Measurements from ENCODE around the gene KSR2.

Gene KSR2

DNA sequence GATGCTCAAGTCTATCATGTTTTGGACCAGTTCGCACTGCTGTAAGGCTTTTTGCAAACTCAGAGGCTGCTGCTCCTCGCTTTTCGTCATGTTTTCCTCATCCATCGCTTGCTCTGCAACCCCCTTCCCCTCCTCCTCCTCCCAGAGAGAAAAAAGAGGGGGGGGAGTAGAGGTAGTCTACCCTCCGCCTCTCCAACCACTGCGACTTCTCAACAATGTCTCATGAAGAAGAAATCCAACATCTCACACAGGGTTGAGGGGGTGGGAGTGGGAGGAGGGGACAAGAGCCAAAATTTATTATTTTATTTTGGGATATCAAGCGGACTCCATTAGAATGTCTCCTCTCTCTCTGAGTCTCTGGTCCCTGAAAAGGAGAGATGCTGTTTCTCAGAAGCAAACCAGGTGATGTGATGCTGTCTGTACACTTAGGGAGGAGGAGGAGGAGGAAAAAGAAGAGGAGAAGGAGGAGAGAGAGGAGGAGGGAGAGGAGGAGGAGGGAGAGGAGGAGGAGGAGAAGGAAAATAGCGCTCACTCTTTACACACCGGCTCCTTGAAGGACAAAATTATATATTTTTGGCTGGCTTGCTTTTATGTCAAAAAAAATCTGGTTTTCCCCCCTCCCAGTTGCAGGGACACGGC lies 520 bp downstream of the KSR2 start:
- DNase-seq (ENCODE audit: low spot score), result no peak
- FAIRE-seq, result no peak

DNA sequence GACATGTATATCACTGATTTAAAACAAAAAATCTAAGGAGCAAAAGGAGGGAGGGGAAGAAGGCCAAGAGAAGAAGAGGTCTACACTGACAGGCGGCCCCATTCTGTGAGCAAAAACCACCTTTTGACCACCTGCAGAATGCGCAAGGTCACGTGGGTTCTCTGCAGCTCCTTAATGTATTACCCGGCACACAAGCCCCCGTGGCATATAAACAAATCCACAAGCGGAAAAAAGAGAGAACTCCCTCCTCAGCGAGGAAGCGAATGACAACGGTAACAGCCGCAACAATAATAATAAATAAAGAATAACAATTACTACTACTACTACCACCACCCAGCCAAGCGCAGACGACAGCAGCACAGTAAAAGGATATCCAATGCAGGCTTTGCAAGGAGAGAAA lies 1.3 kb downstream of the KSR2 start:
- DNase-seq (ENCODE audit: low spot score) (no peak), FAIRE-seq (no peak)

DNA sequence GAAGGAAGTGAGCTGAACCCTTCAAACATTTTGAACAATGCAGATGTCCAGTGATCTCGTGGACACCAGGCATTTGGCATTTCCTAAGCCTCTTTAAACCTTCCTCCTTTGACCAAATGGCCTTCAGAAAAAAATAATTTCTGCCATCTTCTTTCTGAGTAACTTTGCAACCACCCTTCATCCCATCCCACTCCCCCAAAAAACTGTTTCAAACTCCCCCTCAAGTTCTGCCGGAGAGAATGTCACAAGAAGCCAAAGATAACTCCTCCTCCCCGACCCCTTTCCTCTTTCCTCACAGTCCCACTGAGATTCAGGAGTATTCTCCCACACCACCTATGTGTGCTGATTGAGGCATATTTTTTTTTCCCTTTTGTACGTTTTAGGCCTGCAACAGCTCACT lies 1.7 kb downstream of the KSR2 start:
- FAIRE-seq (no peak), DNase-seq (ENCODE audit: low spot score) (no peak)

DNA sequence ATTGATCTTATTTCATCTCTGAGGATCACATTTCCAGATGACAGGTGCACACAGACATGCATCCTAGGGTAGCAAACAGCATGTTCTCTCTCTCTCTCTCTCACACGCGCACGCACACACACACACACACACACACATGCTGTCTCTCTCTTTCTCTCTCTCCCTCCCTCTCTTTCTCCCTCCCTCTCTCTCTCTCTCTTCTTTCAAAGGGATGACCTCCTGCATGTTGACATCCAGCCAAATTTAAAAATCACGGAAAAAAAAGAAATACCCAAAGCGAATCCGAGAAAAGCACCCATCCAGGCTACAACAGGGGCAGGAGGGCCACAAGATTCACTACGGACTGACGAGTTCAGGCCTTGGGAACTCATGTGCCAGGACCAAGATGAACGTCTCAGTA lies 2.3 kb downstream of the KSR2 start:
- DNase-seq (ENCODE audit: low spot score), result no peak

DNA sequence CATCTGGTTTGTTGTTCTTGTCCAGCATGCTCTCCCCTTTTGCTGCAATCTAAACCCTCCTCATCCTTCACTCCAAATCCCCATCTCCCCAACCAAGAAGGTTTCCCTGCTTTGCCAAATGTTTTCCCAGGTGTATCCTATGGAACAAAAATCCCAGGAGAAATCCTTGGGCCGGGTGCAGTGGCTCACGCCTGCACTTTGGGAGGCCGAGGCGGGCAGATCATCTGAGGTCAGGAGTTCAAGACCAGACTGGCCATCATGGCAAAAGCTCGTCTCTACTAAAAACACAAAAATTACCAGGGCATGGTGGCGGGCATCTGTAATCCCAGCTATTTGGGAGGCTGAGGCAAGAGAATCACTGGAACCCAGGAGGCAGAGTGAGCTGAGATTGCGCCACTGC lies 5.0 kb downstream of the KSR2 start:
- DNase-seq (ENCODE audit: low spot score) (no peak), FAIRE-seq (no peak)

More for the DNA sequence above, 2.3 kb downstream of the KSR2 start:
- no peak for FAIRE-seq

DNA sequence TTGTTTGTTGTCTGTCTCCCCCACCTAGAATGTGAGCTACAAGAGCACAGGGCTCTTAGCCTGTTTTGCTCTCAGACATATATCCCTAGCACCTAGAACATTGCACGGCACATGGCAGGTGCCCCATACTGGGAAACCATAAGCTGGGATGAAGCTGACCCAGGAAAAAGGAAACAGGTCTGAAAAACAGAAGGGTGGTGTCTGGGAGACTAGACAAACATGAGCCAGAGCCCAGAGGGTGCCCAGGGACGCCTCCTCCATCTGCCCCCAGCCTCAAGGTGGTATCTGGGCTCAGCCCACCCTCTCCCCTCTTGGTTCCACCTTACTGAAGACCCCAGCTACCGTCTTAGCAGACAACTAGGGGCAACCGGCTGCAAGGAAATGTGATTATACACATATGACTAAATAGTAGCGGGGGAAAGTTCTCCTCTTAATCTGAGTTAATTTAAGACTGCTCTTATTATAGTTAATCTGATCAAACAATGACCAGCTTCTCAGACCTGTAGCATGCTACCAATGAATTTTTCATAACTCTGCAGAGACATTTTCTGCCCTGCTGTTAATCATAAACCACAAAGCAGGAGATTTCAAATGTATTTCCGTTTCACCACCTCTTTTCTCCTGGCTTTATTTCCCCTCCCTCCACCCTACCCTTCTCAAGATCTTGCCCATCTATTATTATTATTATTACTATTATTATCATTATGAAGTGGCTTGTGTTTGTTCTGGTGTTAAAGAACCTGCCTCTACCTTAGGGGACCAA lies 31.9 kb downstream of the KSR2 start:
- DNase-seq (ENCODE audit: low spot score) (no peak), FAIRE-seq (no peak)

DNA sequence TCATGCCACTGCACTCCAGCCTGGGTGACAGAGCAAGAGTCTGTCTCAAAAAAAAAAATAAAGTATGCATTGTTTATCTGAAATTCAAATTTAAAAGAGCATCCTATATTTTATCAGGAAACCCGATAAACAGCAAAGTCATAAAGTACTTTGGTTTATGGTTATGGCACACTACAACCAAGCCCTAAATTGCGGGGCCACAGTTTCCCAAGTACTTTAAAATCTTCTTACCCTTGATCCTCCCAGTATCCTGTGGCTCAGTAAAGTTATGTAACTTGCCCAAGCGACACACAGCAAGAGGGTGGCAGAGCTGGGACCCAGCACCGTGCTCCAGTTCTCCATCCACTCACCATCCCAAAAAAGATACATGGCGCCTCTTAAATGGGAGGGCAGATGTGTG lies 35.2 kb downstream of the KSR2 start:
- no peak for DNase-seq (ENCODE audit: low spot score)
- FAIRE-seq, result no peak

DNA sequence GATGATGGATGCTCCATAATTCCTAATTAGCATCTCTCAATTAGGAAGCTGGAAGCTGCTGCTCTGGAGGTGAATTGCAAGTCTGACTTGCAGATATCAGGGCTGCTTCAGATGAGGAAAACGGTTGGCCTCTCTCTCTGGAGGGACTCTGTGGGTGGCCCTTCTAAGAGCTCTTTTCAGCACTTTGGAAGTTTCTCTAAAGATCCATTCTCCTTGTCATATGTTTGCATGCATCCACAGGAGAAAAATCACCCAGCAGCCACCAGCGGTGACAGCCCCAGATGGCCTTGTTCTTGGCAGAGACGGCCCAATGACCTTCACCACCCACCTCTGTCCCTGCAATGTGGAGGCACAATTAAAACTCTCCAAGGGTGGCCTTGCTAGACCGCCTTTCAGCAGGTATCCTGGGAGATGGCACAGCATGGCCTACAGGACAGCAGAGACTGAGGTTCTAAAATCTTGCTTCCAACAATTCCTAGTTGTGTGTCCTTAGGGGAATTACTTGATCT lies 42.3 kb downstream of the KSR2 start:
- FAIRE-seq, result no peak
- no peak for DNase-seq (ENCODE audit: low spot score)

DNA sequence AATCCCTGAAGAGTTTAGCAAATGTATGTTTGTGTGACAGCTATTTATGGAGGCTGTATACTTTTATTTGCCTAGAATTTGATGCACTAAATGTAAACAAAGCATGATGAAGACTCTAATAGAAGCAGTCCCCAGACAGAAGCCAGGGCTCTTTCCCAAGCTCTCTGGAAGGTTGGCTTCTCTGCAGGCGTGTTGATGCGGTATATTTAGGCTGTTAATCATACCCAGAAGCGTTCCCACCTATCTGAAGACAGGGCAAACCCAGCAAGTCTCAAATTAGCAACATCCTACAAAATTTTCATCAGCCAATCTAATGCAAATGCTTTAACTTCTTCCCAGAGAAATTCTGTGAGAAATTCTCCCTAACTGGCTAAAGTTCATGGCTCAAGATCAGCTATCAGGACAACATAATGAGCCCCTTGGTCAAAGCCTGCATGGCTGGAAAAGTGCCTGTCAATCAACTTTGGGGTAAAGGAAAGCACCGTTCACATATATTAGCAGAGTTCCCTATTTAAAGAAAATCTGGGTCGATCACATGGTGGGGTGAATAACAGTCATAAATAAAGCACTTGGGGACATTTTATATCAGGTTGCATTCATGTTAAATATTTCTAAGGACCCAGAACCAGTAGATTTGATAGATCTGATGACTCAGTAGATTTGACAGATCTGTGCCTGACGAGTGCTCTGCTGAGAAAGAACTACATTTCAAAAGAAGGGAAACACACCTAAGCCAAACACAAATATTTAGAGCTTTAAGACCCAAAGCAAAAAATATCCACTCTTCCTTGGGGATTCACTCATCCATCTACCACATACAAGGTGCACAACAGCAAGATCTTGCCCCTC lies 46.6 kb downstream of the KSR2 start:
- DNase-seq (ENCODE audit: low spot score), result no peak
- no peak for FAIRE-seq

DNA sequence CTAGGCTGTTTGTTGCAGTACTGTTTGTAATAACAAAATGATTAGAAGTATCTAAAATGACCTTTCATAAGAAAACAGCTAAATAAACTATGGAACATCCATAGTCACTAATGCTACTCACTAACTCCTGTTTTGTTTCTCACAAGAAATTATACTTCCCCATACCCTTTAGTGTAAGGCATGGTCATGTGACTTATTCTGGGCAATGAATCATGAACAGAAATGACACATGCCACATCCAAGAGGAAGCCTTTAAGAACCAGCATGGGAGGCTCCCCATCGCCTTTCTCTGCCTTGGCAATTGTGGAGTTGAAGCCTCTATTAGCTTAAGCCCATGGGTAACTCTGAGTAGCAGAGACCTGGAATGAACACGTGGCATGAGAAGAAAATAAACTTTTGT lies 49.3 kb downstream of the KSR2 start:
- FAIRE-seq, result no peak
- no peak for DNase-seq (ENCODE audit: low spot score)

DNA sequence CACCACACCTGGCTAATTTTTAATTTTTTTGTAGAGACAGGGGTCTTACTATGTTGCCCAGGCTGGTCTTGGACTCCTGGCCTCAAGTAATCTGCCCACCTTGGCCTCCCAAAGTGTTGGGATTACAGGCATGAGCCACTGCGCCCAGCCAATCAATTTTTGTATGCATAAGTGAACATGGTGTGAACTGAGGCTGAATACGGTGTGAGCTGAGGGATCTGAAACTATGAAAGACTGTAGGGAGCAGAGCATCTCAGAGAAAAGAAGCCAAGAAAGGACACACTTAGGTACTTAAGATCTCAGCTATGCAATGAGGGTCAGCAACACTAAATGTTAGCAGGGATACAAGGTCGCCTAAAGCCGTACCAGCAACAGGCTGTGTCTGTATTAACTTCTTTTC lies 54.1 kb downstream of the KSR2 start:
- FAIRE-seq (no peak), DNase-seq (ENCODE audit: low spot score) (no peak)

DNA sequence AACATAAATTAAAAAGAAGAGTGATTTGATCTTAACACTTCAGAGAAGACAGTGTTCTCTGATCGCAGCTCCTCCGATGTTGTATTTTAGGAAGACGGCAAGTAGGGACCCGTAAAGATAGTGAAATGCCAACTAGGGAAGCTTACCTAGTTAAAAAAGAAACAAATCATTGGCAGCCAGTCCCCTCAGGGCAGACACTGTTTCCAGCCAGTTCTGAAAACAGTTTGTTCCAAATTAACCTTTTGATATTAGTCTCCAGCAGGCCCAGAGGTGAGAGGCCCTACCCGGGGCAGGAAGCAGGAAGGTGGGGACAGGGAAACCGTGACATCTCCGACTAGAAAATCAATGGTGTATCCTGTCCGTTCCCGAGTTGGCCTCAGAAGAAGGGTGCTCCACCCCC lies 56.0 kb downstream of the KSR2 start:
- FAIRE-seq (no peak), DNase-seq (ENCODE audit: low spot score) (no peak)

DNA sequence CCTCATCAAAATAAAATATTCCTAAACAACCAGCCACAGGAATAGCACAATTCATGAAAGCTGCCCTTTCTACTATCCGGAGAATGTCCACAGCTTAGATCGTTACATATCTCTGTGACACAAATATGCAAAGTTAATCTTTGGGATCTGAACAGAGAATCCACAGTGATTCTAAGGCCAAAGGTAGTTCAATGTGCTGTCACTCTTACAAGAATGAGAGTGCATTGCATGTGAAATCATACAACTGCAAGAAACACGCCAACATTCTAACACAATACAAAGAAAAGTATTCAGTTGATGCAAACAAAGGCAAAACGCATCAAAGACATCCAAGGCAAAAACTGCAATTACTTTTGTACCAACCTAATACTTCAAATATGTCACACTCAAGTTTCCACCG lies 60.4 kb downstream of the KSR2 start:
- DNase-seq (ENCODE audit: low spot score), result no peak
- FAIRE-seq, result no peak

DNA sequence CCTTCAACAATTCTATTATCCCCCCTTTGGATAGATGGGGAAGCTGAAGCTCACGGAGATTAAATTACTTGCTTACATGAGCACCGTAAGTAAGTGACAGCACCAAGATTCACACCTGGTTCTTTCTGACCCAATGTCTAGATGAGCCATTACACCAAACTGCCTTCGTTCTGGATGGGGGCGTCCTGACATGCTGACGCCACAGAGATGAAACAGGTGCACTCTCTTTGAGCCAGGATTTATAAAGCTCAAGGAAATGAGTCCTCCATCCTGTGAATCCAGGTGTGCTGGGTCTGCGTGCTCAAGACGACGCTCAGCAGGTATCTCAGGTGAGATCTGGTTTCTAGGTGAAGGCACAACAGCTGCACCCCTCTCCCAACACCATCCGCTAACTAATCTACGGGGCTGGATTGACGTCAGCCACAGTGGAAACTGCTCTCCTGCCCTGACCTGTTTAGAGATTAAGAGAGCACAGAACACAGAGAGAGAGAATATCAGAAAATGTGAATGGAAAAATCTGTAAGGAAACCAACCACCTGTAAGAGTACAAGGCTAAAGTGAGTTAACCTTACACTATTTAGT lies 61.6 kb downstream of the KSR2 start:
- DNase-seq (ENCODE audit: low spot score) (no peak), FAIRE-seq (no peak)

DNA sequence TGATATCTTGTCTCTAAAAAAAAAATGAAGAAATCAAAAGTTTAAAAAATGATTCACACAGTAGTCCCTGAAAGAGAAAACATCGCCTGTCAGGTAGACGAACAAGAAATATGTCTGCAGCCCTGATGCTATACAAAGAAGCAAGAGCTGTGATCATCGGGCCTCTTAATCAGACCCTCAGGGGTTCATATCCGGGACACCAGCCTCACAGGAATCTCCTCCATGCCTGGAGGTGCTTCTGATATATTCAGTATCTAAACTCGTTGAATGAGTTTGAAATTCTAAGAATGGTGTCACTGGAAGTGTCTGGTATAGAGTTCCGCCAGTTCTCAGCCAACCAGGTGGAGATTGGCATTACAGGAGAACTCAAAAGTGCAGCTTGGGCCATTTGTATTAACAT lies 64.7 kb downstream of the KSR2 start:
- DNase-seq (ENCODE audit: low spot score), result no peak
- FAIRE-seq, result no peak

DNA sequence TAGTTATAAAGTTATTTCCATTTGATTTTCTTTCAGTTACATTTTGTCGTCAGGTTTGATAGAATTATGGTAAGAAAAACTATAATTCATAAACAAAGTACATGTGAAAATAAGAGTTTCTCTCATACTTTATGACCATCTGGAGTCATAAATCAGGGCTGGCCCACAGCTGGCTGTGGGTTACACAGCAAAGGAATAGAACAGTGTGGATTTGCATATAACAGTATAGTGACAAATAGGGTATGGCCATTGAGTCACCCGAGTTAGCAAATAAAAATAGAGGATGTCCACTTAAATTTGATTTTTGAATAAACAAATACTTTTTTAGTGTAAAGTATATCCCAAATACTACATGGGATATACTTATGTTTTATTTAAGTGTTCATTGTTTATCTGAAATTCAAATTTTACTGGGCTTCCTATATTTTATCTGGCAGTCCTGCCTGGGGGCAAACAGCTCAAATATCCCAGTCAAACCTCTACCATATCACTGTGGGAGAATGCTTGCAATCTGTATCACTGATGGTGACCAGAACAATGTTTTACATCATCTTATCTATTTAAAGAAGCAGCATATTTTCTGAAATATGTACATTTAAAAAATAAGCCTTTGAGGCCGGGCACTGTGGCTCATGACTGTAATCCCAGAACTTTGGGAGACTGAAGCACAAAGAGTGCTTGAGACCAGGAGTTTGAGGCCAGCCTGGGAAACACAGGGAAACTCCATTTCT lies 65.5 kb downstream of the KSR2 start:
- FAIRE-seq (no peak), DNase-seq (ENCODE audit: low spot score) (no peak)

DNA sequence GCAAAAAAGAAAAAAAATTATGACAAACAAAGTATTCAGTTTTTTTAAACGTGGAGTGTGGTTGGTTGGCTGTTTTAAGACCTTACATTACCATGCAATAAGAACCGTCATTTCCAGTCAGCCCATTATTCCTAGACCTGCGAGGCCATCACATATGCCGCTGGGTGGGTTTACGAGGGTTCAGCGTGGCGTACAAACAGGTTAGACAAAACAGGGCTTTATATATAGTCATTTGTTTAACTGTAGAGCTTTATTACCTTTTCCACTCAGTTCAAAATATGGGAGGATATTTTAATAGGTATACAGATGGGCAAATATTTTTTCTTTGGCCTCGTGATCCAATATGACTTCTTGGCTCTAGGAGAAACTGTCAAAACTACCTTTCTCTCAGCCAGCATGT lies 67.2 kb downstream of the KSR2 start:
- DNase-seq (ENCODE audit: low spot score) (no peak), FAIRE-seq (no peak)

DNA sequence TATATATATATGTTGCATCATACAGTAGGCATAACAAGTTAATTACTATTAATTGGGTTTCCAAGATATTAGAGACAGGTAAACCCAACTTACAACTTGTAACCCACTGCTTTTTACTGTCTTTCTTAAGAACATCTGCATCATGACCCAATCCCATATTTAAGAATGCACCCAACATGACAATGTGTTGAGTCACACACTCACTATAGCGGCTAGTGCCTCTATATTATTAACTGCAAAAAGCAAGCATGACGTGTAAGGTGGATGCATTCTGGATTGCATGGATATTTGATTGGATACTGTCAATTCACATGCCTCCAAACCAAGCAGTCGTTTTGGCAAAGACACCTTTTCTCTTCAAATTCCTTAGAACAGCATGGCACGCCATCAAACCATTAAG lies 68.2 kb downstream of the KSR2 start:
- FAIRE-seq, result peak; percentile 59

DNA sequence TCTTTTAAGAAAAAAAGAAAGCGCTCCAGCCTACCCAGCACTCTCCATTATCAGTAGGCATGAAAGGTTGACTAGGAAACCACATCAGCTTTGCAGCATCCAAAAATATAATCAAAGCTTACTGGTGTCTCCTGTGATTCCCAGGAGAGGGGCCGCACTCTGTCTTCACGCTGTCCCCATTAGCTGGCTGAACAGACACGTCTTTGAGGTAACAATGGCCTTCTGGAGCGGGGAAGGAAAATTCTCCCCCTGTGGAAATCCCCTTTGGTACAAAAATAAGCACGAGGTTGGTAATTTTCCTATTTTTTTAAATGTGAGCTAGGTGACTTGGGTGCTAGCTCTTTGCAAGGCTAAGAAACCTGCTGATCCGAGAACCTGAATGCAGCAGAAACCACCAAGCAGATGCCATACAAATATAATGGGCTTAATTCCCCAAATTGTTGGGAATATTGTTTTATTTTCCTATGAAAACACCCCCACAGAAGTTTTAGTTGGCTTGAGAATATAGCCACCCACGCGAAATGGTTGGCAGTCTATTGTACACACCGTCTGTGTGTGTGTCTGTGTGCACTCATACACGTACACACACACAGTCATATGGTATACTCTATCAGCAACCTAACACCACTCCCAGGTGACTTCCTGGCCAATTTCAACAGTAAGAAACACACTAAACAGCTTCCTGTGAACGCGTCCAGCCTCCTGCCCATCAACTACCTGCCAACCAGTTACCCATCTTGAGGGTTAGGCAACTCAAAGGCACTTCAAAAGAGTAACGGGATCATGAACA lies 71.2 kb downstream of the KSR2 start:
- DNase-seq (ENCODE audit: low spot score) (no peak), FAIRE-seq (peak; percentile 62)

More for the DNA sequence above, 68.2 kb downstream of the KSR2 start:
- DNase-seq (ENCODE audit: low spot score), result peak; percentile 45

DNA sequence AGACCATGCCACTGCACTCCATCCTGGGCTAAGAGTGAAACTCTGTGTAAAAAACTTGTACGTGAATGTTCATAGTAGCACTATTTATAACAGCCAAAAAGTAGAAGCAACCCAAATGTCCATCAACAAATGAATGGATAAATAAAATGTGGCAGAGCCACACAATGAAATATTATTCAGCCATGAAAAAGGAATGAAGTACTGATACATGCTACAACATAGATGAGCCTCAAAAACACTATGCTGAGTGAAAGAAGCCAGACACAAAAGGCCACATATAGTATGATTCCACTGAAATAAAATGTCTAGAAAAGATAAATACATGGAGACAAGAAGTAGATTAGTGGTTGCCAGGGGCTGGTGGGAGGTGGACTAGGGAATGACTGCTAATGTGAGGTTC lies 72.8 kb downstream of the KSR2 start:
- DNase-seq (ENCODE audit: low spot score) (no peak), FAIRE-seq (no peak)

Measured in urothelium cell line (cell line).